DMS153 treated with DMSO at 0.1 percent for 48 hours (cell line): Measurements from ENCODE around the gene GJE1.

Source experiments
- DNase-seq: peaks from one replicate; lab custom pipeline; 2025; ENCODE audit not compliant: unreplicated experiment; lab: John Stamatoyannopoulos, UW

GJE1 gene

GRCh38 chr6:142162780-142163179 is 30.1 kb downstream of the GJE1 start:
- DNase-seq: no peak

- DNase-seq: no peak
Observed at GRCh38 chr6:142165227-142165626, 32.5 kb downstream of the GJE1 start.

- DNase-seq: no peak
Observed at GRCh38 chr6:142167071-142167470, 34.3 kb downstream of the GJE1 start.

DNA sequence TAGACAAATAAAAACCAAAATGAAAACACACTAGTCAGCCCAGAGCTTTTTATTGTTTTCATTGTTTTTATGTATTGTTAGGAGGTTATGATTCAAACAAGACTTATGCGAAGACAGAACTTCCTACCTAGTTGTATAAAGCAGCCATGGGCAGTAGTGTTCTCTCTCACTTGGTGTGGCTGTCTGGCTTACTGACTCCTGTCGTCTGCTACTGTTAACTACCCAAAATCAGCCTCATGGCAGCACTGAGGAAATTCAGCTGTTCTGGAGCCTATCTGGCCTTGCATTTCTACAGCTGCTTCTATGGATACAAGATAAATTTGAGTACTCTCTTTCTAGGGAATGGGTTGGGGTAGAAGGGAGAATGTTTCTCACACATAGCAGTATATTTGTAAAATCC is 34.8 kb downstream of the GJE1 start:
- DNase-seq: no peak

DNA sequence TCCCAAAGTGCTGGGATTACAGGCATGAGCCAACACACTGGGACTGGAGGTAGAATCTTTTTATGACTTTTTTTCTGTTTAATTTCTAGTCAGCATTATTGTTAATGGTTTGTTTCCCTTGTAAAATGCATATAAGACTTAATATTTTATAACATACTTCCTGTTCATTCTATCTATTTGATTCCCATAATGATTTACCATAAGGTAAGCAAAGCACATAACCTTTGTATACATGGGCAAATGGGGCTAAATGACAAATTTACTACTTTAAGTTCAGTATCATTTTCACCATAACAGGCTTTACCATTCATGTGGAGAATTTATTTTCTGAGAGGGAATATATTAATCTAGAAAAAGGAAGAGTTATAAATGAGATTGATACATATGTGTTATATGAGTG is 38.6 kb downstream of the GJE1 start:
- no peak for DNase-seq

- DNase-seq: no peak
Observed at GRCh38 chr6:142172758-142173157, 40.0 kb downstream of the GJE1 start.

GRCh38 chr6:142173980-142174379 is 41.3 kb downstream of the GJE1 start:
- no peak for DNase-seq

DNA sequence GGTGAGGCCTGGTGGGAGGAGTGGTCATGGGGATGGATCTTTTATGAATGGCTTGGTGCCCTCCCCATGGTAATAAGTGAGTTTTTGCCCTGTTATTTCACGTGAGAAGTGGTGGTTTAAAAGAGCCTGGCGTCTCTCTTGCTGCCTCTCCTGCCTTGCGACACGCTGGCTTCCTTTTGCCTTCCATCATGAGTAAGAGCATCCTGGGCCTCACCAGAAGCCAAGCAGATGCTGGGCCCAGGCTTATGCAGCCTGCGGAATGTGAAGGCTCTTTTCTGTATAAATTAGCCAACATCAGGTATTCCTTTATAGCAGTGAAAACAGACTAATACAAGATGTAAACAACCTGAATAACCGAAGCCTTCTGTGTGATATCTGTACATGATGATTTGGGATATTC is 42.0 kb downstream of the GJE1 start:
- DNase-seq: no peak

GRCh38 chr6:142178129-142178528 is 45.4 kb downstream of the GJE1 start:
- no peak for DNase-seq

- no peak for DNase-seq
Observed at GRCh38 chr6:142182004-142182403, 49.3 kb downstream of the GJE1 start.

DNA sequence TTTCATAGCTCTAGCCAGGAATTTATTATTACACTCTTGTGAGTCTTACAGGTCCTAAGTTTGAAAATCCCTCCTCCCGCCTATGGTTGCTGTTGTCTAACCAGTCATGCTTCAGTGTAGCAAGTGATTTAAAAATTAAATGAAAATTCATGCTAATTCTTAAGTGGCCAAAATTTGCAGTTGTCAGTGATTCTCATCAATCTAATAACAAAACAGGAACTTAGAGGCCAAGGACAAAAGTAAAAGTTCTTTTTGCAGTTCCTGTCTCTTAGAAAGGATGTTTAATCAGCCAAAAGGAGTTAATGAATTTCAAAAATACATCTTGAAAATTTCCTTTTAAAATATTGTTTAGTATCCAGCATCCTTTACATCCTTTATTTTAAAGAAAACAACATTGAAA is 50.6 kb downstream of the GJE1 start:
- no peak for DNase-seq

DNA sequence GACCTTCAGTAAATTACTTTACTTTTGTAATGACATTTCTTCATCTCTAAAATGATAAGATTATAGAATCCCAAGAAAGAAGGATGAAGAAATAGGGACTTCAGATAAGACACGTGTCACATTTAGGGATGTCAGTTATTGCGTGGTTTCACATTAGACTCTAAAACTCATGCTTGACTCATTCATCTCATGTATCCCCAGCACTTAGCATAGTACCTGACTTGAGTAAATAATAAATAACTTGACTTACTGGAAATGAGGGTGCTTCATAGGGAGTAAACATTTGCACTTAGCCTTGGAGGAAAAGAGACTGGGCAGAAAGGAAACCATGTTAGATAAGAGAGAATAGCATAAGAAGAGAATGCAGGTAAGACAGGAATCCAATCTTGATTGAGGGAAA is 51.6 kb downstream of the GJE1 start:
- DNase-seq: no peak
